Stimulated activated CD8-positive, alpha-beta memory T cell treated with anti-CD3 and anti-CD28 coated beads, Interleukin-15, amount 100 ng/mL, for 1 hour (primary cell): Measurements from ENCODE around the gene B4GALNT1.
"Not testable (repeated sequence)": the region's sequence is repeated elsewhere in the genome, so short reads cannot be mapped to it uniquely, and the experiment has no call there.

Source experiments
- DNase-seq: peaks from one replicate; pipeline ENCODE4 v3.0.0-alpha.2; 2020; ENCODE audit warnings: low read depth

Gene B4GALNT1

GRCh38 chr12:57637364-57637763 is 4.4 kb upstream of the B4GALNT1 start:
- no peak for DNase-seq

GRCh38 chr12:57636731-57637130 is 3.7 kb upstream of the B4GALNT1 start:
- not testable (repeated sequence) for DNase-seq

GRCh38 chr12:57632073-57632957 is 686 bp downstream of the B4GALNT1 start:
- no peak for DNase-seq

- DNase-seq: no peak
Observed at GRCh38 chr12:57631566-57632072, 1.4 kb downstream of the B4GALNT1 start.

- DNase-seq: no peak
Observed at GRCh38 chr12:57630891-57631433, 2.0 kb downstream of the B4GALNT1 start.

- no peak for DNase-seq
Observed at GRCh38 chr12:57629897-57630471, 3.0 kb downstream of the B4GALNT1 start.

- no peak for DNase-seq
Observed at GRCh38 chr12:57628280-57629191, 4.5 kb downstream of the B4GALNT1 start.

GRCh38 chr12:57627501-57628279 is 5.3 kb downstream of the B4GALNT1 start:
- DNase-seq: no peak

- no peak for DNase-seq
Observed at GRCh38 chr12:57626921-57627445, 6.0 kb downstream of the B4GALNT1 start.

- DNase-seq: no peak
Observed at GRCh38 chr12:57626111-57626920, 6.7 kb downstream of the B4GALNT1 start.

- no peak for DNase-seq
Observed at GRCh38 chr12:57625261-57626032, 7.6 kb downstream of the B4GALNT1 start.

GRCh38 chr12:57624441-57625220 is 8.4 kb downstream of the B4GALNT1 start:
- DNase-seq: no peak

- no peak for DNase-seq
Observed at GRCh38 chr12:57623811-57624390, 9.1 kb downstream of the B4GALNT1 start.

- no peak for DNase-seq
Observed at GRCh38 chr12:57623385-57623784, 9.6 kb downstream of the B4GALNT1 start.

- DNase-seq: no peak
Observed at GRCh38 chr12:57622293-57623245, 10.4 kb downstream of the B4GALNT1 start.

- no peak for DNase-seq
Observed at GRCh38 chr12:57621497-57622292, 11.3 kb downstream of the B4GALNT1 start.
